GM19397 (cell line): ENCODE measurements around the gene PLXDC1.
A peak's percentile ranks its signal among the peaks of the same experiment; 100 is the strongest.

ENCODE experiments used
- ATAC-seq: cut with Tn5 transposase; IDR thresholded peaks from one replicate; pipeline ENCODE4 v1.9.1; 2021; ENCODE audit warnings: mild to moderate bottlenecking, moderate library complexity; ENCODE audit not compliant: unreplicated experiment

PLXDC1 gene

DNA sequence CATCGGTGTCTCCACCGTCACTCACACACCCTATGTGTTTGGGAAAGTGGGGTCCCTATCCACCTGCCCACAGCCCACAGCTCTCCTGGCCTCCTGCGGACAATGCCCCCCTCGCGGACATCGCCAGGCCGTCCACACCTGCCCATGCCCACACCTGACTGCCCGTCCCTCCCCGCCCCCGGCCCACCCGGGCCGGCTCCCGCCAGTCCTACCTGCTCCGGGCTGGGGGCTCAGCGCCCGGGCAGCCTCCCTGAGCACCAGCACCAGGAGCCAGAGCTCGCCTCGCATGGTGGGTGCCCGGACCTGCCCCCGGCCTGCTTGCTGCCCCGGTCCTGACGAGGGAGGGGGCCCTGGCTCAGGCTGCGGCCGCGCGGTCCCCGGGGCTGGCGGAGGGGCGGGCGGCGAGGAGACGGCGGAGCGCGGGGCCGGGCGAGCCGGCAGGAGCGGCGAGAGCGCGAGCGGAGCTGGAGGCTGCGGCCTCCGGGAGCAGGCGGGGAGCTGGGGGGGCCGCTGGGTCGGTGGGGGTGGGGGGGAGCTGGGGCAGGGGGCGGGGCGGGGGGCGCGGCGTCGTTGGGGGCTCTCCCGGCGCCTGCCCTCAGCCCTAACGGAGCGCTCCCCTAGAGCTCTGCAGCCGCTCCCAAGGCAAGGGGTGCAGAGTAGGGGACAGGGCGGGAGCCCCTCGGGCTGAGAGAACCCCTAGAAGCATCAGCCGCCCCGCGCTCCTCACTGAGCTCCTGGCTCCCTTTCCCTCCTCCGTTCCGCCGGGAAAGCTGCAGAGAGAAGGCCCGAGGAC is at the start of gene PLXDC1:
Gene PLXDC1, minus strand, starts transcription at position 488 of the 793 bp plus-strand sequence. Its CDS starts 200 bp downstream, at position 288.
- ATAC-seq: no peak

DNA sequence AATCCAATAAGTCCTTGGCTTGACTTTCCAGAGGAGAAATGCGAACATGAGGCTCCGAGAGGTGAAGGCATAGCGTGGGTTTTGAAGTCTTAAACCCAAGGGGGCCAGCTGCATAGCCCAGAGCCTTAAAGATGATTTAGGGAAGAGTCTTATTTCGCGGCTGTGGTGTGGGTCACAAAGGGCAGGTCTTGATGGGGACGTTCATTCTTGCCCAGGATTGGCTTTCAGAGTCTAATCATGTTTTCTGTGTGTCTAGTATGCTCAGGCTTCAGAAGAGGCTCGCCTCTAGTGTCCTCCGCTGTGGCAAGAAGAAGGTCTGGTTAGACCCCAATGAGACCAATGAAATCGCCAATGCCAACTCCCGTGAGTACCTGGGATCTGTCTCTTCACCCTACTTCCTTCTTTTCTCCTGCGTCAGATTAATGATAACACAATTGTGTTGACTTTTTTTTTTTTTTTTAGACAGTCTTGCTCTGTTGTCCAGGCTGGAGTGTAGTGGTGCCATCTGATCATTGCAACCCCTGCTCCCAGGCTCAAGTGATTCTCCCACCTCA is 49.6 kb upstream of the PLXDC1 start:
- no peak for ATAC-seq

GRCh38 chr17:39200070-39200879 is 48.8 kb upstream of the PLXDC1 start, which contains the start of gene RPL19:
TSS of gene RPL19 (plus strand) at chr17:39200283. CDS start at chr17:39200345, 62 bp downstream.
- ATAC-seq: peak; percentile 71

- peak; percentile 53 for ATAC-seq
Observed at GRCh38 chr17:39199820-39200069, 48.3 kb upstream of the PLXDC1 start.

GRCh38 chr17:39198186-39198566 is 46.7 kb upstream of the PLXDC1 start:
- ATAC-seq: no peak

DNA sequence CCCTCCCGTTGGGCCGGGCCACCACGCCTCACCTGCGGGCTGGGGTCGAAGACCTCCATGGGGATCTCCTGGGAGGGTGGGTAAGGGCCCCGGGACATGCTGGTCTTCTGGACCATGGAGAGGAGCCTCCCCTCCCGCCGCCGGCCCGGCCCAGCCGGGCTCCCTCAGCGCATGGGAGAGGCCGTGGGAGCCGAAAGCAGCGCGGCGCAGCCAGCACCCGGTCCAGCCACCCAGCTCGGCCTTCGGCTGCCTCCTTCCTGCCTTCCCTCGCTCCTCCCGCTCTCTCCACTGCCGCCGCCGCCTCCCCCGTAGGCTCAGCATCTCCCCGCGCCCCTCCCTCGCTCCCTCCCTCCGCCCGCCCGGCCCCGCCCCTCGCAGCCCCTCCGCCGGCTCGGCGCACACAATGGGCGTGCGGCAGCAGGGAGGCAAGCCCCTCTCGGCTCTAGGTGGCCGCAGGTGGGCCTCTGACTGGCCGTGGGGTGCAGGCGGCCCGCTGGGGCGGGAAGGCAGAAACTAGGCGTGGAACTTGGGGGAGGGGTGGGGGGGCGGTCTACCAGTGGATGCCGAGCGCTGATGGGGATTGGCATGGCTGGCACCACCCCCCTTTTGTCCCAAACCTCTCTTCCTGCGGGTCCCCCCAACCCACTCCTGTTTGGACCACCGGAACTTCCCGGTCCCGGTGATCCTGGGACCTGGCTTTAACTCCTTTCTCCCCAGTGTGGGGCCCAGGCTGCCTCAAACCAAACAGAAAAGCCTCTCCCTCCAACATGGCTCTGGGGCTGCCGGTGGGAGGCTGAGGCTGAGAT is 46.1 kb upstream of the PLXDC1 start, which contains the start of gene CACNB1:
Gene CACNB1, minus strand, starts transcription at position 290 of the 806 bp plus-strand sequence. Its CDS starts 174 bp downstream, at position 116.
- no peak for ATAC-seq

DNA sequence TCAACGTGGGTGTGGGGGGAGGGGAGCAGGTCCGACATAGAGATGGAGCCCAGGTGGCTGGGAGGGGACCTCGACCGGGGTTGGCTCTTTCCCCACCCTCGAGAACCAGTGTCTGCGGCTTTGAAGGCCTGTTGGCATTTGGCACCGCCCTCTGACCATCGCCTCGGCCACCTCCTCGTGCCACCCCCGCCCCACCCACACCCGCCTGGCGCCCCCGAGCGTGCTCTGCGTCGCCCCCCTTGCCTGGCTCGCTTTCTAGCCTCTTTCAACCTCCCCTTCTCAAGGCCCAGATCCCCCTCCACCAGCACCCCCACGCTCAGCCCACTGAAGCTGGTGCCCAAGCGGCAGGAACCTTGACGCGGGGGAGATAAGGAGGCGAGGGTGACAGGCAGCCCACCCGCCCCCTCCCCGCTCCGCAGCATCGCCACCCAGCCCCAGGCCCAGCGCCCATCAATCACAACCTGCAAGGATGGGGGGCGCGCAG is 45.4 kb upstream of the PLXDC1 start:
- no peak for ATAC-seq

- ATAC-seq: no peak
Observed at GRCh38 chr17:39196241-39196807, 44.9 kb upstream of the PLXDC1 start.

DNA sequence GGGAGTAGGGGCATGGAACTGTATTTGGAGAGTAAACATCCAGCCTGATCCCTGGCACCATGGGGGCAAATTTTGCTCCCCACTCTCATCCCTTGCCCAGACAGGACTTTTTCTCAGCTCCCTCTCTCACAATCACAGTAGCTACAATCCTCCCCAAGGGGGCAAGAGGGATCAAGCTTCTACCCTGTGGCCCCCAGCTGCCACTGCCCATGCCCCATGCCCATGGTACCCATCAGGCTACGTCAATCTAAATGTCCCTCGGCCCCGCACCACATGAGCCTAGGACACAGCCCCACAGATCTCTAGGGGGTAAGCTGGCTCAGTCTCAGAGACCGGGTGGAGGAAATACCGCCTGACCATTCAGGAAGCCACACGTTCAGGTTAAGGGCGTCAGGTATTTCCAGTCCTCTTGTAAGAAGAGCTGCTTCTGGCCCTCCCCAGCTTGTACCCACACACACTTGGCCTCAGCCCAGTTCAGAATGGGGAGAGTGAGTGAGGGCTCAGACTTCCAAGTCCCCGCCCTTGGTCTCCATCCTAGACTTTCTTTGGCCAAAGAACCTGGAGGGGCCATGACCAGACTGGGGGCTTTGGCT is 44.2 kb upstream of the PLXDC1 start:
- no peak for ATAC-seq

GRCh38 chr17:39194985-39195524 is 43.6 kb upstream of the PLXDC1 start:
- ATAC-seq: no peak

DNA sequence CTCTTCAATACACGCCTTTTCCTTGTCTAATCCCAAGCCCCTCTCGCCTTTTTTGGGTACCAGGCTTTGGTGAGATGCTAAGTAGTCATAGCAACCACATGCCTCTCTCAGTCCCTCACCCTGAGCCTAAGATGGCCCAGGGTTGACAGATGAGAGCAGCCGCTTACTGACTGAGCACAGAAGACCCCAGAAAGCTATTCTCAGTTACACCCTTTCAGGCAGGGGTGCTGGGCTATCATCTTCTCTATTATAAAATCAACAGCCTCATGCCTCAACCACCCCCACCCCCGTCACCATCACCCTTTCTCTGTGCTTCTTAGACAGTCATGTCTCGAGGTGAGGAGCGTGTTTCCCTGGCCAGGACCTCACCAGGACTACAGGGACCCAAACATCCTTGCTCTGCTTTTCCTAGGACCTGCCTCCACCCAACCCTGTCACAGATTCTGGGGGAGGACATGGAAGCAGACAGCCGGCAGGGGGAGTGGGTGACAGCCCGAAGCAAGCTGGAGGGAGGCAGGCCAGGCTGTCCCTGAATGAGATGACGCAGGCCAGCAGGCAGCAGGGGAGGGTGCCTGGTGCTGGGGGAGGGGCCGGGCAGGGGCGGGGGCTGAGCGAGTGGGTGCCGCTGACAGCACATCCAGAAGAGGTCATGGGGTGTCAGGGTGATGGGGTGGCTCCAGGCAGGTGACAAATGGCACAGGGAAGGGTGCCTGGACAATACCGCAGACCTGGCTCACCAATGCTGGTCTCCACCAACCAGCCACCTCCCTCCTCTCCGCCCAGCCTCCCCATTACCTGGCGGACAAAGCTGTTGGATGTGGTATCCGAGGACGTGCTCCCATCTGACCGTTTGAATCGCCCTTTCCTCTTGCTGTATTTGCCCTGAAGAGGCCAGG is 42.9 kb upstream of the PLXDC1 start:
- no peak for ATAC-seq

DNA sequence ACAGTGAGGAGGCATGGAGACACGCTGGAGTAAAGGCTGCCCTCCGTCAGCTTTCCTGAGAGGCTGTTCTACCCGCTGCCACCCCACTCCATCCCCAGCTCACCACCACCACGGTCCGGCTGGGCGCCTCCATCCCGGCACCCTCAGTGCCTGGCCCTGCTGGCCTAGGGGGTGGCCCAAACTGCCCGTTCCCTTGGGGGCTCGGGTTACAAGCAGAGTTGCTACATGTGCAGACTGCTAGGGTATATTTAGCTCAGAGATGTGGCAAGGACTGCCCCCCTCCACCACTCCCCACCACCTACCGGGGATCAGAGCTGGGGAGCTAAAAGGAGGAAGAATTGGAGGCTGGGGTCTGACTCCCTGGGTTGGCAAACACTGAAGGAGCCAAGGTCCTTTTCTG is 41.9 kb upstream of the PLXDC1 start:
- ATAC-seq: no peak

GRCh38 chr17:39192901-39193300 is 41.5 kb upstream of the PLXDC1 start:
- no peak for ATAC-seq

- ATAC-seq: no peak
Observed at GRCh38 chr17:39191750-39192510, 40.5 kb upstream of the PLXDC1 start.

DNA sequence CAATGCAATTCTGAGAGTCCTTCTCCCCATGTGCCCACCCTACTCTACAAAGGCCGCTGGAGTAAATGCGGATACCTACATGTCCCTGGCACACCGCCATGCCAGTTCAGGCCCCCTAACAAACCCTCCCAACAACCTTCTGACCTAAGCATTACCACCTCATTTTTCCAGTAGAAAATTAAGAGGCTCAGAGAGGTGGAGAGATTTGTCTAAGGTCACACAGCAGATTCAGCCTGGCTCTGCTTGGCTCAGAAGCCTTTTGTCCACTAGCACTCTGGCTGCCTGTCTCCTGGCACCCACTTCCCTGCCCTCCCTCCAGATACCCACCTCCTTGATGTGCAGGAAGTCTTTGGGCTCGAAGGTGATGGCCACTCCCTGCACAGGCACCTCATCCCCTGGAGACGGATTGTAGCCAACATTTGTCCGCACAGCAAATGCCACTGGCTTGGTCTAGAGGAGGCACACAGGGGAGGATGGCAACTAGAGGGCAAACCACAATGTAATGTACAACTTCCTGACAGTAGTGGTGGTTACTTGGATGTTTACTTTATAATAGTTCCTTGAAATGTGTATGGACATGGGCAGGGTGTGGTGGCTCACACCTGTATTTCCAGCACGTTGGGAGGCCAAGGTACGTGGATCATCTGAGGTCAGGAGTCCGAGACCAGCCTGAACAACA is 35.9 kb upstream of the PLXDC1 start:
- ATAC-seq: no peak

DNA sequence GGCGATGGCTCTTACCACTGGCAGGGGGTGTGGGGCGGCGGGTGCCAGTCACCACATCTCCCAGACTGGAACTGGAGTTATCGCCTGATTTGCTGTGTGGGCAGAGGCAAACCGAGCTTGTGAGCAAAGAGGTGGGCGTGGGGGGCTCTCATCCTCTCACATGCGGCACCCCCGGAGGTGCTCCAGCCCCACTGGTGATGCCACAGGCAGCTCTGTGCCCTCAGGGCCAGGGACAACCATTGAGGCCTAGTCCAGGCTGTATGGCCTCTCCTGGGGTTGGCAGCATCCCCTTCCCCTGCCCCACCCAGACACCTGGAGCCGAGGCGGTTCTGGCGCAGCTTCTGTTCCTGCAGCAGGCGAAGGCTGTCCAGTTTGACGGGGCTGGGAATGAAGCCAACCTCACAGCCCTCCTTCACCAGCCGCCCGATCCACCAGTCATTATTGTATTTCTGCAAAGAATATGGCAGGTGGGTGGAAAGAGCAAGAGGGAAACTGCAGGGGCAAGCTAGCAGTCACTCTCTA is 35.1 kb upstream of the PLXDC1 start:
- ATAC-seq: no peak

GRCh38 chr17:39183720-39184119 is 32.3 kb upstream of the PLXDC1 start:
- ATAC-seq: no peak
